KMS-11 (cell line): ENCODE data around the gene BTN2A1.

ENCODE experiments used
- H2AFZ ChIP-seq: fragments of 200-600 bp; sonication (generic); 2 replicates; pipeline ENCODE4 v1.6.1; 2016; ENCODE audit warnings: antibody characterized with exemption, mixed run types, low read depth
- H3K27ac ChIP-seq: fragments of 200-600 bp; sonication (generic); 2 replicates; pipeline ENCODE4 v1.6.1; 2016; ENCODE audit warnings: mild to moderate bottlenecking, mixed run types
- H3K27me3 ChIP-seq: fragments of 200-600 bp; sonication (generic); 2 replicates; pipeline ENCODE4 v1.6.1; 2017; ENCODE audit warnings: mild to moderate bottlenecking, low read depth, mixed run types, moderate library complexity; ENCODE audit not compliant: insufficient read depth
- H3K36me3 ChIP-seq: fragments of 200-600 bp; sonication (generic); 2 replicates; pipeline ENCODE4 v1.6.1; 2017; ENCODE audit warnings: mild to moderate bottlenecking, mixed run types; ENCODE audit not compliant: insufficient read depth
- H3K4me1 ChIP-seq: fragments of 200-600 bp; sonication (generic); 2 replicates; pipeline ENCODE4 v1.6.1; 2016; ENCODE audit warnings: mild to moderate bottlenecking, low read depth, mixed run types; ENCODE audit not compliant: poor library complexity, severe bottlenecking
- H3K4me2 ChIP-seq: fragments of 200-600 bp; sonication (generic); 2 replicates; pipeline ENCODE4 v1.7.0; 2016; ENCODE audit warnings: mild to moderate bottlenecking, mixed run types
- H3K4me3 ChIP-seq: fragments of 200-600 bp; sonication (generic); IDR thresholded peaks from 2 replicates; pipeline ENCODE4 v1.6.1; 2017; ENCODE audit warnings: low read depth, low read length, mixed read lengths; ENCODE audit not compliant: insufficient read depth
- H3K79me2 ChIP-seq: fragments of 200-600 bp; sonication (generic); 2 replicates; pipeline ENCODE4 v1.6.1; 2016; ENCODE audit warnings: low read depth, mixed run types; ENCODE audit not compliant: insufficient read depth
- H3K9ac ChIP-seq: fragments of 200-600 bp; sonication (generic); 2 replicates; pipeline ENCODE4 v1.6.1; 2016; ENCODE audit warnings: mild to moderate bottlenecking, mixed run types
- H4K20me1 ChIP-seq: fragments of 200-600 bp; sonication (generic); 2 replicates; pipeline ENCODE4 v1.6.1; 2016; ENCODE audit warnings: mild to moderate bottlenecking, mixed run types; ENCODE audit not compliant: insufficient read depth
- TF ChIP-seq, protein P1 (sequence below): fragments of 200-600 bp; sonication (generic); conservative IDR thresholded peaks from 2 replicates; pipeline ENCODE4 v1.6.1; 2017; ENCODE audit warnings: low read depth, mild to moderate bottlenecking, antibody characterized with exemption, low read length, moderate library complexity, mixed read lengths

Gene BTN2A1

GRCh38 chr6:26494117-26494516 lies 36.4 kb downstream of the BTN2A1 start:
- H3K27ac ChIP-seq = no peak overlapping the region
- TF ChIP-seq, protein P1, sequence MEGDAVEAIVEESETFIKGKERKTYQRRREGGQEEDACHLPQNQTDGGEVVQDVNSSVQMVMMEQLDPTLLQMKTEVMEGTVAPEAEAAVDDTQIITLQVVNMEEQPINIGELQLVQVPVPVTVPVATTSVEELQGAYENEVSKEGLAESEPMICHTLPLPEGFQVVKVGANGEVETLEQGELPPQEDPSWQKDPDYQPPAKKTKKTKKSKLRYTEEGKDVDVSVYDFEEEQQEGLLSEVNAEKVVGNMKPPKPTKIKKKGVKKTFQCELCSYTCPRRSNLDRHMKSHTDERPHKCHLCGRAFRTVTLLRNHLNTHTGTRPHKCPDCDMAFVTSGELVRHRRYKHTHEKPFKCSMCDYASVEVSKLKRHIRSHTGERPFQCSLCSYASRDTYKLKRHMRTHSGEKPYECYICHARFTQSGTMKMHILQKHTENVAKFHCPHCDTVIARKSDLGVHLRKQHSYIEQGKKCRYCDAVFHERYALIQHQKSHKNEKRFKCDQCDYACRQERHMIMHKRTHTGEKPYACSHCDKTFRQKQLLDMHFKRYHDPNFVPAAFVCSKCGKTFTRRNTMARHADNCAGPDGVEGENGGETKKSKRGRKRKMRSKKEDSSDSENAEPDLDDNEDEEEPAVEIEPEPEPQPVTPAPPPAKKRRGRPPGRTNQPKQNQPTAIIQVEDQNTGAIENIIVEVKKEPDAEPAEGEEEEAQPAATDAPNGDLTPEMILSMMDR = no peak
- H3K4me2 ChIP-seq = no peak overlapping the region
- H4K20me1 ChIP-seq = no peaks in the 10 kb centered on the region
- no peaks in the 10 kb centered on the region for H3K36me3 ChIP-seq
- H3K9ac ChIP-seq = no peak overlapping the region
- peaks cover 7% of the 10 kb centered on the region for H3K4me1 ChIP-seq
- H3K4me3 ChIP-seq = no peak overlapping the region
- no peaks in the 10 kb centered on the region for H3K27me3 ChIP-seq
- H2AFZ ChIP-seq = no peak overlapping the region
- no peaks in the 10 kb centered on the region for H3K79me2 ChIP-seq

DNA sequence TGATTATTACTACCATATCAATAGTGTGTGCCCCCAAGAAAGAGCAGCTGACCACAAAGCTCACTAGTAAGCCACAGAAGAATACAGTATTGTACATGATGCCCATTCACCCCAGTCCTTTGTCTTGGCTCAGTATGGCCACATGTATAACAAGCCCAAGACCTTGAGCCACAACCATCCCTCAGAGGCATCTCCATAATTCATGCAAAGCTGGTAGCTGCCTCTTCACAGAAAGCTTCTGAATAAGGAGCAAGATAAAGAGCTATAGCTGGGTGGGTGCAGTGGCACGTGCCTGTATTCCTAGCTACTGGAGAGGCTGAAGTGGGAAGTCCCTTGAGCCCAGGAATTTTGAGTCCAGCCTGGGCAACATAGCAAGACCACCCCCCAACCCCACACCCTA lies 37.5 kb downstream of the BTN2A1 start:
- H3K27me3 ChIP-seq = no peaks in the 10 kb centered on the region
- H2AFZ ChIP-seq = no peak overlapping the region
- no peak overlapping the region for H3K4me3 ChIP-seq
- H3K79me2 ChIP-seq = no peaks in the 10 kb centered on the region
- no peaks in the 10 kb centered on the region for H4K20me1 ChIP-seq
- H3K27ac ChIP-seq = no peak overlapping the region
- no peak overlapping the region for H3K9ac ChIP-seq
- TF ChIP-seq, protein P1 = no peak
- H3K36me3 ChIP-seq = no peaks in the 10 kb centered on the region
- no peak overlapping the region for H3K4me2 ChIP-seq
- H3K4me1 ChIP-seq = peaks cover 7% of the 10 kb centered on the region

DNA sequence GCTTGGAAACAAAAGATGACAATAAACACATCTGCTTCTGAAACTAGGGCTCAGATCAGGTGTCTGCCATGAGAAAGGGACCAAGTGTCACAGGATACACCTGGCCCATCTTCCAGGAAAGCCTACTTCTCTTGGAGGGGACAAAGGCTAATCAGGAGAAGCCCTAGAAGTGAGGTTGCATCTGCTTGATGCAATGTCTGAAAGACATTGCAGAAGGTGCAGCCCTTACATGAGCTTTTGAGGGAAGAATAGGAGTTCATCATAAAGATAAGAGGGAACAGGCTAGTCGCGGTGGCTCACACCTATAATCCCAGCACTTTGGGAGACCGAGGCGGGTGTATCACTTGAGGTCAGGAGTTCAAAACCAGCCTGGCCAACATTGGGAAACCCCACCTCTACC lies 39.9 kb downstream of the BTN2A1 start:
- Histone ChIP-seq H3K4me2 (no peak overlapping the region), H3K27ac (no peak overlapping the region), H2AFZ (no peak overlapping the region), H3K79me2 (no peaks in the 10 kb centered on the region), H3K27me3 (no peaks in the 10 kb centered on the region), H3K9ac (no peak overlapping the region), H3K36me3 (no peaks in the 10 kb centered on the region), H3K4me3 (no peak overlapping the region), H4K20me1 (no peaks in the 10 kb centered on the region), H3K4me1 (peaks cover 6% of the 10 kb centered on the region)
- TF ChIP-seq, protein P1 = no peak

- no peak within 1 kb of the TSS for H3K4me2 ChIP-seq
- no peak within 1 kb of the TSS for H3K4me3 ChIP-seq
- H3K4me1 ChIP-seq = no peaks in the 10 kb centered on the region
- H3K27me3 ChIP-seq = no peaks in the 10 kb centered on the region
- H2AFZ ChIP-seq = no peak within 1 kb of the TSS
- H3K9ac ChIP-seq = no peak within 1 kb of the TSS
- no peaks in the 10 kb centered on the region for H3K79me2 ChIP-seq
- H4K20me1 ChIP-seq = no peaks in the 10 kb centered on the region
- TF ChIP-seq, protein P1 = no peak
- H3K36me3 ChIP-seq = no peaks in the 10 kb centered on the region
- no peak within 1 kb of the TSS for H3K27ac ChIP-seq
These were observed 42.3 kb downstream of the BTN2A1 start, which contains the start of gene BTN1A1 for GRCh38 chr6:26500102-26500501. TSS of gene BTN1A1 (plus strand) at chr6:26500303. CDS start at chr6:26501287, 984 bp downstream.
